GM12878 (cell line): ENCODE results near the gene C16orf92. TPM values are rescaled to one million over a fixed set of nuclear protein-coding genes. Genes with fewer than 3 reads are reported as not detected.

Source experiments
- ATAC-seq: fragments of 200-7000 bp; cut with Tn5 transposase; 3 replicates; pipeline ENCODE4 v1.9.1; 2020; ENCODE audit warnings: mild to moderate bottlenecking, moderate library complexity
- BruUV-seq: library from RNA; stranded (reverse); fragments of 400-500 nt; replicated peaks from 2 replicates; lab custom pipeline; 2021; lab: Mats Ljungman, UMichigan
- CTCF ChIA-PET: fragments of 300-600 bp; sonication (Branson Sonifier 250); formaldehyde crosslinking; extraction: SDS; loops from one replicate; lab custom pipeline; 2021; ENCODE audit warnings: inconsistent platforms; lab: Yijun Ruan, JAX
- POLR2A ChIA-PET: fragments of 350-600 bp; formaldehyde crosslinking; extraction: SDS; loops from one replicate; lab custom pipeline; 2021; ENCODE audit warnings: inconsistent platforms; lab: Charles Lee
- RAD21 ChIA-PET: fragments of 300-600 bp; sonication (Branson Sonifier 250); formaldehyde crosslinking; loops from one replicate; lab custom pipeline; 2023; ENCODE audit warnings: antibody characterized with exemption; ENCODE audit not compliant: unreplicated experiment; lab: Charles Lee
- SMC1A ChIA-PET: fragments of 300-600 bp; sonication (Branson Sonifier 250); formaldehyde crosslinking; loops from one replicate; lab custom pipeline; 2023; ENCODE audit not compliant: unreplicated experiment, uncharacterized antibody; lab: Charles Lee
- DNase-seq: peaks from one replicate; pipeline ENCODE4 v3.0.0-alpha.2; 2011; ENCODE audit warnings: low read depth, low spot score
- FAIRE-seq: peaks from 3 replicates; lab custom pipeline; 2011; peaks lifted over from hg19 to GRCh38; lab: Jason Lieb, UNC
- H2AFZ ChIP-seq: 2 replicates; pipeline ENCODE4 v1.6.0; 2011; ENCODE audit warnings: low read depth, low read length, control low read depth; ENCODE audit not compliant: control insufficient read depth
- H3K27ac ChIP-seq: 2 replicates; pipeline ENCODE4 v1.5.1; 2011; ENCODE audit warnings: control low read depth; ENCODE audit not compliant: control insufficient read depth, insufficient read depth
- H3K27me3 ChIP-seq, 2 experiments: replicated peaks in 1 of 2; 2 replicates each; pipeline versions ENCODE4 v1.6.0 to v1.6.1; 2011; ENCODE audit warnings: low read length in 1 of 2; ENCODE audit not compliant: control insufficient read depth in 2 of 2, insufficient read depth in 2 of 2
- H3K36me3 ChIP-seq, 2 experiments: 2 replicates each; pipeline ENCODE4 v1.5.1; 2011; ENCODE audit warnings: low read length in 1 of 2; ENCODE audit not compliant: control insufficient read depth in 2 of 2, insufficient read depth in 2 of 2
- H3K4me1 ChIP-seq: 2 replicates; pipeline ENCODE4 v1.6.1; 2011; ENCODE audit warnings: mild to moderate bottlenecking, low read length, moderate library complexity, mixed read lengths; ENCODE audit not compliant: control insufficient read depth, insufficient read depth
- H3K4me2 ChIP-seq: 2 replicates; pipeline ENCODE4 v1.6.0; 2011; ENCODE audit warnings: control low read depth; ENCODE audit not compliant: control insufficient read depth, insufficient read depth
- H3K4me3 ChIP-seq: fragments of 200-600 bp; sonication (generic); 2 replicates; pipeline ENCODE4 v1.5.1; 2016
- H3K79me2 ChIP-seq: 2 replicates; pipeline ENCODE4 v1.6.0; 2011; ENCODE audit warnings: low read length; ENCODE audit not compliant: control insufficient read depth, insufficient read depth
- H3K9ac ChIP-seq: 2 replicates; pipeline ENCODE4 v1.8.0; 2011; ENCODE audit warnings: low read length, control low read depth, mixed read lengths; ENCODE audit not compliant: control insufficient read depth, insufficient read depth
- H3K9me3 ChIP-seq: replicated peaks from 3 replicates; pipeline ENCODE4 v1.5.1; 2011; ENCODE audit warnings: mild to moderate bottlenecking, low read length; ENCODE audit not compliant: control insufficient read depth, insufficient read depth
- H4K20me1 ChIP-seq: 2 replicates; pipeline ENCODE4 v1.6.0; 2011; ENCODE audit not compliant: control insufficient read depth, insufficient read depth
- ESRRA ChIP-seq: IDR thresholded peaks from 2 replicates; pipeline ENCODE4 v1.6.1; 2012; ENCODE audit warnings: mild to moderate bottlenecking, low read length, improper control_type of control experiment
- SMARCA5 ChIP-seq: fragments of 450-650 bp; IDR thresholded peaks from 2 replicates; pipeline ENCODE4 v1.6.1; 2017; ENCODE audit warnings: mild to moderate bottlenecking
- SP1 ChIP-seq: IDR thresholded peaks from one replicate; pipeline ENCODE4 v1.6.1; 2011; ENCODE audit warnings: low read depth, low read length
- TAF1 ChIP-seq: IDR thresholded peaks from 2 replicates; pipeline ENCODE4 v1.6.1; 2011; ENCODE audit warnings: mild to moderate bottlenecking, low read depth, low read length, borderline replicate concordance
- WGBS: methylation state at CpG from one replicate; pipeline ENCODE4 v1.1.6; 2016; ENCODE audit warnings: low lambda C conversion rate; ENCODE audit not compliant: insufficient replicate concordance, insufficient coverage; ENCODE audit errors: missing lambda C conversion rate; 5-methylcytosine and 5-hydroxymethylcytosine counted together
- in situ Hi-C: fragments of 300-500 bp; cut with MboI; formaldehyde crosslinking; loops from 9 replicates; pipeline ENCODE4 v1.14.3; 2018; ENCODE audit warnings: mixed read lengths
- intact Hi-C: fragments of 100-400 bp; cut with micrococcal nuclease; formaldehyde crosslinking; loops from one replicate; pipeline ENCODE4 v1.14.2; 2022; ENCODE audit not compliant: unreplicated experiment
- polyA plus RNA-seq, 11 experiments: library from polyadenylated mRNA; depleted of rRNA in 4 of 11; unstranded in 6 of 11; stranded (reverse) in 5 of 11; fragments of >200 nt; fragmentation: Nextera tagmentation in 4 of 11; fragmentation: Illumina TruSeq in 1 of 11; extraction: Ambion mirVana in 4 of 11; extraction: Trizol in 1 of 11; gene quantifications; 1 replicate in 1 of 11; 2 replicates in 10 of 11; pipeline versions ENCODE4 v1.2.1 to v1.2.3, GENCODE V29; 2011 to 2016; ENCODE audit warnings: inconsistent platforms in 2 of 11, missing spikeins in 2 of 11, low read depth in 1 of 11
- total RNA-seq, 4 experiments: library from RNA; depleted of rRNA in 3 of 4; stranded (reverse); fragments of >200 nt in 3 of 4; fragmentation: Illumina TruSeq in 1 of 4; extraction: Trizol in 1 of 4; gene quantifications; 2 replicates each; pipeline versions ENCODE4 v1.2.1 to v1.2.3, GENCODE V29; 2013 to 2021

Gene C16orf92
- total and polyA plus RNA-seq, 10 of the 15 experiments (the other 5 are each of a cell fraction or from before 2014, with no cell fraction given), result not detected

DNA sequence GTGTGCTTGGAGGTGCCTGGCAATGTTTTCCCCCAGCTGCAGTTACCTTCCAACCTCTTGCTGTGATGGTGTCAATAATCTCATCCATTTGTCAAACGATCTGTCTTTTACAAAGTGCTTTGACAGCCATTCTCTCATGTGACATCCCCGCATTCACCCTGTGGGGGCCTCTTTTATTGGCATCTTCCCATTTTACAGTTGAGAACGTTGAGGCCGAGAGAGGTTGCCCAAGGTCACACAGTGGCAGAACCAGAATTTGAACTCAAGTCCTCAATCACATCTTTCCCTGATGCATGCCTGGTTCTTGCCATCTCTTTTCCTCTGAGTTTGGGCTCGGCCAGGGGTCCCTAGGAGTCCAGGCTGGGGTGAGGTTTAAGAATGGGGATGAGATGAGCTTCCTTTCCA lies 47.9 kb upstream of the C16orf92 start:
- RAD21 ChIA-PET, result interaction anchor here (0.5 kb wide), 1 partner anchor 93 kb away, joined by 3 read pairs; no protein-coding TSS in a partner anchor
- intact Hi-C loops, result no loop called here
- CTCF ChIA-PET, result interaction anchor here (0.7 to 2.8 kb wide), 8 partner anchors 13 to 167 kb away, joined by 3 to 14 read pairs (median 5); partner anchors contain the start of genes KCTD13 and TMEM219
- Histone ChIP-seq H3K4me3 (peak overlapping the region; percentile 99), H3K9ac (peak overlapping the region; percentile 86), H4K20me1 (no peaks in the 10 kb centered on the region), H3K36me3 (peaks cover 14% of the 10 kb centered on the region in 2 experiments), H3K27ac (peak overlapping the region; percentile 90; the same call in 1 of the 2 replicates), H3K79me2 (peaks cover 37% of the 10 kb centered on the region), H3K4me1 (peaks cover 9% of the 10 kb centered on the region), H3K27me3 (no peaks in the 10 kb centered on the region), H3K9me3 (no peaks in the 10 kb centered on the region; the same call in 2 of the 3 replicates), H2AFZ (no peak overlapping the region), H3K4me2 (peak overlapping the region; percentile 91)
- in situ Hi-C loops, result no loop called here
- TF ChIP-seq ESRRA, result peak; percentile 98
- no peak for TF ChIP-seq SP1
- TF ChIP-seq SMARCA5, result peak; percentile 56; the same call in 1 of the 2 replicates
- BruUV-seq, result no TSS peak
- ATAC-seq (no peak), FAIRE-seq (no peak), DNase-seq (no peak)
- POLR2A ChIA-PET, result interaction anchor here (0.6 to 6.0 kb wide), 5 partner anchors 13 to 272 kb away, joined by 3 to 53 read pairs (median 8); partner anchors contain the start of genes HIRIP3, INO80E and TMEM219
- WGBS, result 21% methylated on average over 5 of the region's 5 CpGs
- SMC1A ChIA-PET, result interaction anchor here (1.1 to 3.2 kb wide), 3 partner anchors 13 to 54 kb away, joined by 3 to 11 read pairs (median 4); partner anchors contain the start of gene TMEM219

DNA sequence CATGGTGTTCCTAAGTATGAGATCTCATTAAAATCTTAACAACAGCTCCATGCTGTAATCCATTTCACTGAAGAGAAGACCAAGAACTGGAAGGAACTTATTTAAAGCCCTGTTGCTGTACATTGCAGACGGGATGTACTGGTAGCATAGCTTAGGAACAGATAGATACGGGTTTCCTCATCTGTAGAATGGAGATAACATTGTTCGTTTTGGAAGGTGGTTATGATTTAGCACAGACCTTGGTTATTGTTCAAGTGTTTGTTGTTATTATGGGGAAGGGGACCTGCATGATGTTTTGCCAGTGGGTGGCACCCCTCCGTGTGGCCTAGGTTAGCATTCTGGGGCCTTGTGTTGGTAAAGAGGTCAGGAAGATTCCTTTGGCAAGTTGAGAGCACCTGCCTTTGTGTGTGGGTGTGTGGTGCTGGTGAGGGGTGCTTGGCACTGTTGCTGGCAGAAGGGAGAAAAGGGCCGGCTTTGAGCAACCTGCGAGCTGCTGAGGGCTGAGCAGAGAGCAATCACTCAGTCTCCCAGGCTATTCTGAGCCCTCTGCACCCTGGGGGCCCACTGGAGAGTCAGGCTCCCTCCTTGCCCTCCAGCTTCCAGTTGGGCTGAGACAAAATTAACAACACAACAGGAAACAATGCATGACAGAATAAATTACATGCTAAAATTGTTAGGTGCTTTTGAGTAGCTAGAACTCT lies 47.0 kb upstream of the C16orf92 start:
- in situ Hi-C loops (no loop called here), intact Hi-C loops (no loop called here)
- Histone ChIP-seq H3K4me2 (peak overlapping the region; percentile 91), H3K27ac (peak overlapping the region; percentile 32), H3K4me1 (peaks cover 9% of the 10 kb centered on the region), H3K9ac (peak overlapping the region; percentile 86), H3K4me3 (peak overlapping the region; percentile 99), H3K27me3 (no peaks in the 10 kb centered on the region), H2AFZ (no peak overlapping the region), H3K36me3 (peaks cover 14 to 15% of the 10 kb centered on the region in 2 experiments), H3K79me2 (peaks cover 37% of the 10 kb centered on the region), H3K9me3 (no peaks in the 10 kb centered on the region; the same call in 2 of the 3 replicates), H4K20me1 (no peaks in the 10 kb centered on the region)
- 13% methylated on average over 6 of the region's 6 CpGs for WGBS
- no TSS peak for BruUV-seq
- CTCF ChIA-PET, result interaction anchor here (0.5 to 2.8 kb wide), 17 partner anchors 13 to 1053 kb away, joined by 3 to 14 read pairs (median 4); partner anchors contain the start of genes INO80E, KCTD13 and TMEM219
- TF ChIP-seq TAF1, result no peak
- POLR2A ChIA-PET, result interaction anchor here (0.6 to 6.0 kb wide), 8 partner anchors 10 to 85 kb away, joined by 3 to 53 read pairs (median 8); partner anchors contain the start of genes HIRIP3, INO80E and TMEM219
- DNase-seq (no peak), FAIRE-seq (peak; percentile 68), ATAC-seq (0 out of 3 replicates have a peak, but pooled peaks have one; percentile 4)
- SMC1A ChIA-PET, result interaction anchor here (0.8 to 3.2 kb wide), 6 partner anchors 10 to 119 kb away, joined by 3 to 11 read pairs (median 3); partner anchors contain the start of gene TMEM219
- RAD21 ChIA-PET, result interaction anchor here (0.8 kb wide), 1 partner anchor 128 kb away, joined by 5 read pairs; no protein-coding TSS in a partner anchor
